Fibroblast of lung (primary cell): ENCODE measurements around the gene PPP4R3B.

Source experiments
- CTCF ChIP-seq, 2 donors: IDR thresholded peaks in 1 of 2; conservative IDR thresholded peaks in 1 of 2; 1 replicate in 1 of 2; 2 replicates in 1 of 2; pipeline ENCODE4 v1.5.1; 2011 to 2012; ENCODE audit warnings: low read length in 2 of 2, control low read depth in 1 of 2, inconsistent platforms in 1 of 2, low read depth in 1 of 2, mild to moderate bottlenecking in 1 of 2
- EZH2 ChIP-seq: IDR thresholded peaks from 2 replicates; pipeline ENCODE4 v1.5.1; 2012; ENCODE audit warnings: low read length, control low read depth, mild to moderate bottlenecking; ENCODE audit errors: missing control alignments

DNA sequence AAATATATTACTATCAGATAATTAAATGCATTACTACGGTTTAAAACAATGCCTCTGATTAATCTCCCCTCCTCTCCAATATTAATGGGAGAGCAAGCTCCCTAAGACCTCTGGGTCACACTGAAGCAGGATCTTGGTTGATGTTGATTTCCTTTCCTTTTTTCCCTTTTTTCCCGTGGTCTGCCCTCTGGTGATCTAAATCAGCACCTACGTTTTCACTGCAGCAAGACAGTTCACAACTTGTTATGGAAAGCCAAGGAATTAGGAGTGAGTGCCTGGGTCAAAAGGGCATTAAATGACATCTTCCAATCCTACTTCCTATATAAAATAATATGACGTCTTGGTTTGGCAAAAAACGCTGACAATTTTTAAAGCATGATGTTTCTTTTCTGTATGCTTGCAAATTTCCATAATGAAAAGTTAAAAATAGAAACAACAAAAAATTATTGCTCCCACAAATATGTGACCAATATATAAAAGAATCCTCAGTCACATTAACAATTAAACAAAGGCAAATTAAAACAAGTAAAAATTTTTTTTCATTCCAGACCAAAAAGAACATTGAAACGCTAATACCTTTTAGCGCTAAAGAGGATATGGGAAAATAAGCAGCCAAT lies 105.8 kb downstream of the PPP4R3B start:
- TF ChIP-seq CTCF (conservative IDR thresholded peaks at IDR 0.05 in 1 of 2, IDR thresholded peaks at IDR 0.05 in 1 of 2; ENCODE audit: low read depth in 1 of 2, low read length in 2 of 2) (peak; percentile 64 to 74), EZH2 (no peak)
